Nephron (organoid): Measurements from ENCODE around the gene SEZ6L2.
"Not testable (repeated sequence)": the region's sequence is repeated elsewhere in the genome, so short reads cannot be mapped to it uniquely, and the experiment has no call there.

Experiments used
- H3K27ac Mint-ChIP-seq, 3 experiments: 2 replicates each; pipeline ENCODE4 v1.8.0; 2020; ENCODE audit warnings: mixed read lengths in 3 of 3, mild to moderate bottlenecking in 2 of 3, moderate library complexity in 1 of 3
- H3K27me3 Mint-ChIP-seq: 2 replicates; pipeline ENCODE4 v1.8.0; 2021; ENCODE audit warnings: low read depth, mild to moderate bottlenecking, moderate library complexity, mixed read lengths
- H3K36me3 Mint-ChIP-seq: 2 replicates; pipeline ENCODE4 v1.8.0; 2020; ENCODE audit warnings: low read depth, mixed read lengths
- H3K4me1 Mint-ChIP-seq: 2 replicates; pipeline ENCODE4 v1.8.0; 2020; ENCODE audit warnings: mixed read lengths
- H3K4me3 Mint-ChIP-seq, 3 experiments: 2 replicates each; pipeline ENCODE4 v1.8.0; 2020; ENCODE audit warnings: mild to moderate bottlenecking in 3 of 3, mixed read lengths in 3 of 3, moderate library complexity in 2 of 3
- H3K9me3 Mint-ChIP-seq: 2 replicates; pipeline ENCODE4 v1.8.0; 2020; ENCODE audit warnings: mixed read lengths
- CTCF ChIP-seq, 3 experiments: fragments of 200-600 bp; sonication (generic); IDR thresholded peaks; one replicate each; pipeline ENCODE4 v1.5.0; 2021; ENCODE audit warnings: antibody characterized with exemption in 3 of 3; ENCODE audit not compliant: unreplicated experiment in 3 of 3

Gene SEZ6L2

GRCh38 chr16:29899516-29900101 lies at the start of gene SEZ6L2:
TSS of gene SEZ6L2 (minus strand) at chr16:29899550. CDS start at chr16:29899019, 531 bp downstream.
- H3K27me3 Mint-ChIP-seq: peaks cover 40% of the 10 kb centered on the region
- peak within 1 kb of the TSS; percentile 84 to 85 (median 85) for H3K4me3 Mint-ChIP-seq
- no peak within 1 kb of the TSS for H3K27ac Mint-ChIP-seq
- H3K36me3 Mint-ChIP-seq: no peaks in the 10 kb centered on the region
- no peaks in the 10 kb centered on the region for H3K9me3 Mint-ChIP-seq
- peaks cover 8% of the 10 kb centered on the region for H3K4me1 Mint-ChIP-seq
- TF ChIP-seq CTCF (IDR thresholded peaks at IDR 0.05; ENCODE audit: unreplicated experiment in 3 of 3): peak; percentile 25 to 30 (median 27)

- no peak overlapping the region for H3K4me3 Mint-ChIP-seq
- peaks cover 3% of the 10 kb centered on the region for H3K27me3 Mint-ChIP-seq
- peaks cover 3% of the 10 kb centered on the region for H3K36me3 Mint-ChIP-seq
- peaks cover 11% of the 10 kb centered on the region for H3K9me3 Mint-ChIP-seq
- peaks cover 13% of the 10 kb centered on the region for H3K4me1 Mint-ChIP-seq
- no peak for TF ChIP-seq CTCF (IDR thresholded peaks at IDR 0.05; ENCODE audit: unreplicated experiment in 3 of 3)
- H3K27ac Mint-ChIP-seq: peak overlapping the region in 1 of 3 experiments; percentile 17
These were observed 48.5 kb upstream of the SEZ6L2 start for GRCh38 chr16:29947897-29948296.

- Mint-ChIP-seq H3K36me3 (no peaks in the 10 kb centered on the region), H3K9me3 (peaks cover 3% of the 10 kb centered on the region), H3K4me3 (peak overlapping the region; percentile 0 to 63 (median 47)), H3K4me1 (peaks cover 23% of the 10 kb centered on the region), H3K27me3 (no peaks in the 10 kb centered on the region), H3K27ac (peak overlapping the region; percentile 91 to 97 (median 94))
- TF ChIP-seq CTCF (IDR thresholded peaks at IDR 0.05; ENCODE audit: unreplicated experiment in 3 of 3): peak; percentile 41 to 58 (median 43)
These were observed 44.8 kb upstream of the SEZ6L2 start for GRCh38 chr16:29943846-29944799.

GRCh38 chr16:29940656-29941055 lies 41.3 kb upstream of the SEZ6L2 start:
- H3K4me1 Mint-ChIP-seq: peaks cover 23% of the 10 kb centered on the region
- peak overlapping the region in 2 of 3 experiments; percentile 36 to 38 for H3K27ac Mint-ChIP-seq
- H3K27me3 Mint-ChIP-seq: no peaks in the 10 kb centered on the region
- no peak for TF ChIP-seq CTCF (IDR thresholded peaks at IDR 0.05; ENCODE audit: unreplicated experiment in 3 of 3)
- H3K9me3 Mint-ChIP-seq: no peaks in the 10 kb centered on the region
- no peak overlapping the region for H3K4me3 Mint-ChIP-seq
- no peaks in the 10 kb centered on the region for H3K36me3 Mint-ChIP-seq

- H3K9me3 Mint-ChIP-seq, H3K36me3 Mint-ChIP-seq, H3K27ac Mint-ChIP-seq, H3K4me3 Mint-ChIP-seq, H3K27me3 Mint-ChIP-seq: not testable (repeated sequence)
- H3K4me1 Mint-ChIP-seq: peaks cover 10% of the 10 kb centered on the region
These were observed 32.4 kb upstream of the SEZ6L2 start for GRCh38 chr16:29931750-29932149.

GRCh38 chr16:29927070-29927905 lies 27.9 kb upstream of the SEZ6L2 start:
- TF ChIP-seq CTCF (IDR thresholded peaks at IDR 0.05; ENCODE audit: unreplicated experiment in 3 of 3): no peak

More at GRCh38 chr16:29927070-29927905, 27.9 kb upstream of the SEZ6L2 start:
- H3K27me3 Mint-ChIP-seq: no peaks in the 10 kb centered on the region
- no peaks in the 10 kb centered on the region for H3K9me3 Mint-ChIP-seq
- peaks cover 5% of the 10 kb centered on the region for H3K36me3 Mint-ChIP-seq
- peak overlapping the region; percentile 98 to 99 (median 99) for H3K27ac Mint-ChIP-seq
- H3K4me3 Mint-ChIP-seq: peak overlapping the region; percentile 90 to 97 (median 97)
- peaks cover 35% of the 10 kb centered on the region for H3K4me1 Mint-ChIP-seq
